K562 (cell line): Measurements from ENCODE around the gene GUF1. TPM values are rescaled to one million over a fixed set of nuclear protein-coding genes. Genes with fewer than 3 reads are reported as not detected.

Source experiments
- CREB3L1 ChIP-seq: fragments of 450-650 bp; IDR thresholded peaks from 2 replicates; pipeline ENCODE4 v1.6.1; 2014; ENCODE audit warnings: low read depth, mild to moderate bottlenecking, moderate library complexity, borderline replicate concordance
- E2F6 ChIP-seq, 2 experiments: IDR thresholded peaks; 2 replicates each; pipeline ENCODE4 v1.6.1; 2011; ENCODE audit warnings: borderline replicate concordance in 1 of 2, control low read depth in 1 of 2, low read depth in 1 of 2, low read length in 1 of 2, mild to moderate bottlenecking in 1 of 2, mixed read lengths in 1 of 2, moderate library complexity in 1 of 2; ENCODE audit not compliant: insufficient read depth in 1 of 2, insufficient read length in 1 of 2, poor library complexity in 1 of 2, severe bottlenecking in 1 of 2; ENCODE audit errors: extremely low read depth in 1 of 2
- L3MBTL2 ChIP-seq: fragments of 450-650 bp; IDR thresholded peaks from 2 replicates; pipeline ENCODE4 v1.6.1; 2016; ENCODE audit warnings: mild to moderate bottlenecking, moderate library complexity
- MAFF ChIP-seq: IDR thresholded peaks from 2 replicates; pipeline ENCODE4 v1.6.1; 2012; ENCODE audit warnings: low read length, improper control_type of control experiment
- MYC ChIP-seq, 2 experiments: fragments of 250-450 bp in 1 of 2; sonication (Bioruptor Pico) in 1 of 2; IDR thresholded peaks; 2 replicates each; pipeline versions ENCODE4 v1.5.1 to v1.6.1; 2012 to 2021; ENCODE audit warnings: low read depth in 2 of 2, borderline replicate concordance in 1 of 2, improper control_type of control experiment in 1 of 2, low read length in 1 of 2, mild to moderate bottlenecking in 1 of 2, moderate library complexity in 1 of 2
- NEUROD1 ChIP-seq: fragments of 150-350 bp; IDR thresholded peaks from 2 replicates; pipeline ENCODE4 v1.6.1; 2014; ENCODE audit warnings: borderline replicate concordance, low read length, low read depth; ENCODE audit not compliant: partially characterized antibody
- NR0B1 ChIP-seq: fragments of 450-650 bp; IDR thresholded peaks from one replicate; pipeline ENCODE4 v1.6.1; 2018; ENCODE audit warnings: mild to moderate bottlenecking, moderate library complexity; ENCODE audit not compliant: partially characterized antibody
- NR4A1 ChIP-seq, 2 experiments: fragments of 250-450 bp in 1 of 2; fragments of 450-650 bp in 1 of 2; sonication (Bioruptor Pico) in 1 of 2; IDR thresholded peaks; 2 replicates each; pipeline versions ENCODE4 v1.4.0 to v1.6.1; 2016 to 2020; ENCODE audit warnings: mild to moderate bottlenecking in 2 of 2, missing compliant biosample characterization in 1 of 2, missing genetic modification characterization in 1 of 2, moderate library complexity in 1 of 2
- PHF20 ChIP-seq: fragments of 450-650 bp; IDR thresholded peaks from 2 replicates; pipeline ENCODE4 v1.6.1; 2018; ENCODE audit not compliant: partially characterized antibody
- RAD21 ChIP-seq, 2 experiments: fragments of 250-450 bp in 1 of 2; fragments of 450-650 bp in 1 of 2; sonication (Bioruptor Pico) in 1 of 2; formaldehyde crosslinking in 1 of 2; IDR thresholded peaks in 1 of 2; conservative IDR thresholded peaks in 1 of 2; 2 replicates each; pipeline versions ENCODE4 v1.4.0 to v1.8.0; 2020 to 2022; ENCODE audit warnings: mild to moderate bottlenecking in 2 of 2, moderate library complexity in 1 of 2
- RCOR1 ChIP-seq, 2 experiments: IDR thresholded peaks; 2 replicates each; pipeline ENCODE4 v1.6.1; 2012; ENCODE audit warnings: low read depth in 2 of 2, low read length in 2 of 2, borderline replicate concordance in 1 of 2, improper control_type of control experiment in 1 of 2
- SETDB1 ChIP-seq: IDR thresholded peaks from one replicate; pipeline ENCODE4 v1.6.1; 2012; ENCODE audit warnings: low read length, control low read depth, inconsistent platforms
- TAF1 ChIP-seq: IDR thresholded peaks from 2 replicates; pipeline ENCODE4 v1.6.1; 2011; ENCODE audit warnings: mild to moderate bottlenecking, low read length, moderate library complexity; ENCODE audit not compliant: insufficient read depth, control insufficient read depth, severe bottlenecking; ENCODE audit errors: extremely low read depth
- ZBTB34 ChIP-seq: fragments of 250-450 bp; sonication (Bioruptor Pico); IDR thresholded peaks from 2 replicates; pipeline ENCODE4 v1.8.0; 2021; ENCODE audit warnings: mild to moderate bottlenecking, moderate library complexity
- ZKSCAN3 ChIP-seq: fragments of 250-450 bp; sonication (Bioruptor Pico); IDR thresholded peaks from 2 replicates; pipeline ENCODE4 v1.4.0; 2020
- polyA plus RNA-seq, 8 experiments: library from polyadenylated mRNA; depleted of rRNA in 4 of 8; stranded (reverse) in 5 of 8; unstranded in 3 of 8; fragments of >200 nt; fragmentation: Nextera tagmentation in 2 of 8; fragmentation: Illumina TruSeq in 1 of 8; extraction: Ambion mirVana in 2 of 8; extraction: Trizol in 1 of 8; gene quantifications; 2 replicates each; pipeline versions ENCODE4 v1.2.1 to v1.2.3, GENCODE V29; 2011 to 2014; ENCODE audit warnings: inconsistent platforms in 1 of 8, missing spikeins in 1 of 8
- total RNA-seq, 7 experiments: library from RNA; depleted of rRNA in 6 of 7; stranded (reverse); fragments of >200 nt in 6 of 7; fragmentation: Illumina TruSeq in 2 of 7; extraction: Trizol in 2 of 7; gene quantifications; 2 replicates each; pipeline versions ENCODE4 v1.2.1 to v1.2.3, GENCODE V29; 2011 to 2021; ENCODE audit warnings: low replicate concordance in 1 of 7
- TF ChIP-seq, protein P1 (sequence below): conservative IDR thresholded peaks from 2 replicates; pipeline ENCODE4 v1.6.1; 2011; ENCODE audit warnings: low read depth, mild to moderate bottlenecking, low read length; ENCODE audit not compliant: control insufficient read depth

Gene GUF1
- total and polyA plus RNA-seq, 9 of the 15 experiments (the other 6 are each of a cell fraction or from before 2014, with no cell fraction given) = 8.1 to 47.5 (median 25.0) TPM

GRCh38 chr4:44726038-44726871 lies 48.0 kb downstream of the GUF1 start, which contains the start of gene GNPDA2 (continued):
- TF ChIP-seq RAD21 (CRISPR knock-in tag; conservative IDR thresholded peaks at IDR 0.05 in 1 of 2, IDR thresholded peaks at IDR 0.05 in 1 of 2) (peak in 1 of 2 experiments; percentile 13; a peak in 1 of 4 replicates), NEUROD1 (peak; percentile 35), MYC (IDR thresholded peaks at IDR 0.05; ENCODE audit: low read depth, low read length) (peak; percentile 74), MYC (CRISPR knock-in tag; IDR thresholded peaks at IDR 0.05; ENCODE audit: borderline replicate concordance, low read depth) (peak; percentile 41; the same call in 1 of the 2 replicates), L3MBTL2 (peak; percentile 95), SETDB1 (peak; percentile 37), NR4A1 (CRISPR knock-in tag; IDR thresholded peaks at IDR 0.05) (0 out of 2 replicates have a peak, but pooled peaks have one; percentile 31), NR4A1 (tag; IDR thresholded peaks at IDR 0.05) (no peak), ZBTB34 (CRISPR knock-in tag) (no peak), MAFF (no peak), CREB3L1 (peak; percentile 40; the same call in 1 of the 2 replicates), E2F6 (IDR thresholded peaks at IDR 0.05; ENCODE audit: borderline replicate concordance in 1 of 2, extremely low read depth in 1 of 2, insufficient read depth in 1 of 2, insufficient read length in 1 of 2, low read depth in 1 of 2, low read length in 1 of 2, poor library complexity in 1 of 2, severe bottlenecking in 1 of 2) (peak; percentile 96 to 99), PHF20 (peak; percentile 47), TAF1 (peak; percentile 86), RCOR1 (IDR thresholded peaks at IDR 0.05; ENCODE audit: borderline replicate concordance in 1 of 2, low read depth in 2 of 2, low read length in 2 of 2) (peak in 1 of 2 experiments; percentile 40; a peak in 1 of 4 replicates), ZKSCAN3 (CRISPR knock-in tag) (no peak), NR0B1 (no peak)
- TF ChIP-seq, protein P1, sequence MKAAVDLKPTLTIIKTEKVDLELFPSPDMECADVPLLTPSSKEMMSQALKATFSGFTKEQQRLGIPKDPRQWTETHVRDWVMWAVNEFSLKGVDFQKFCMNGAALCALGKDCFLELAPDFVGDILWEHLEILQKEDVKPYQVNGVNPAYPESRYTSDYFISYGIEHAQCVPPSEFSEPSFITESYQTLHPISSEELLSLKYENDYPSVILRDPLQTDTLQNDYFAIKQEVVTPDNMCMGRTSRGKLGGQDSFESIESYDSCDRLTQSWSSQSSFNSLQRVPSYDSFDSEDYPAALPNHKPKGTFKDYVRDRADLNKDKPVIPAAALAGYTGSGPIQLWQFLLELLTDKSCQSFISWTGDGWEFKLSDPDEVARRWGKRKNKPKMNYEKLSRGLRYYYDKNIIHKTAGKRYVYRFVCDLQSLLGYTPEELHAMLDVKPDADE = no peak
